A673 (cell line): Measurements from ENCODE around the gene FLT4. TPM values are rescaled to one million over a fixed set of nuclear protein-coding genes. Genes with fewer than 3 reads are reported as not detected.

Experiments used
- BruUV-seq: library from RNA; stranded (reverse); fragments of 400-500 nt; replicated peaks from 2 replicates; lab custom pipeline; 2021; lab: Mats Ljungman, UMichigan
- CTCF ChIA-PET: fragments of 300-600 bp; sonication (Branson Sonifier 250); formaldehyde crosslinking; loops from one replicate; lab custom pipeline; 2022; ENCODE audit warnings: antibody characterized with exemption; lab: Charles Lee
- POLR2A ChIA-PET: fragments of 300-600 bp; sonication (Branson Sonifier 250); formaldehyde crosslinking; loops from one replicate; lab custom pipeline; 2022; ENCODE audit warnings: antibody characterized with exemption; ENCODE audit not compliant: low non-redundant PET; lab: Charles Lee
- DNase-seq: peaks from one replicate; pipeline ENCODE4 v3.0.0-alpha.2; 2015; ENCODE audit warnings: low spot score
- H3K27ac ChIP-seq: fragments of 200-600 bp; sonication (generic); 2 replicates; pipeline ENCODE4 v1.5.1; 2016; ENCODE audit warnings: mixed run types, low read depth, mild to moderate bottlenecking, mixed read lengths, antibody characterized with exemption, low read length; ENCODE audit not compliant: poor library complexity, severe bottlenecking
- H3K27me3 ChIP-seq: fragments of 200-600 bp; sonication (generic); replicated peaks from 2 replicates; pipeline ENCODE4 v1.6.1; 2017; ENCODE audit warnings: mixed run types, low read depth, mild to moderate bottlenecking, mixed read lengths, antibody characterized with exemption, low read length; ENCODE audit not compliant: insufficient read depth, poor library complexity
- H3K36me3 ChIP-seq: fragments of 200-600 bp; sonication (generic); 2 replicates; pipeline ENCODE4 v1.6.1; 2016; ENCODE audit warnings: mixed run types, mild to moderate bottlenecking, mixed read lengths, antibody characterized with exemption, low read length; ENCODE audit not compliant: insufficient read depth, poor library complexity, severe bottlenecking
- H3K4me1 ChIP-seq: fragments of 200-600 bp; sonication (generic); 2 replicates; pipeline ENCODE4 v1.6.1; 2017; ENCODE audit warnings: mixed run types, mild to moderate bottlenecking, mixed read lengths, antibody characterized with exemption, low read length; ENCODE audit not compliant: insufficient read depth, poor library complexity, severe bottlenecking
- H3K4me3 ChIP-seq: fragments of 200-600 bp; sonication (generic); 2 replicates; pipeline ENCODE4 v1.5.1; 2016; ENCODE audit warnings: low read depth, mixed run types, mild to moderate bottlenecking, mixed read lengths, low read length; ENCODE audit not compliant: poor library complexity, severe bottlenecking
- H3K9me3 ChIP-seq: fragments of 200-600 bp; sonication (generic); 2 replicates; pipeline ENCODE4 v1.6.1; 2016; ENCODE audit warnings: mixed run types, low read depth, mild to moderate bottlenecking, mixed read lengths, antibody characterized with exemption, low read length; ENCODE audit not compliant: poor library complexity, severe bottlenecking
- CTCF ChIP-seq: fragments of 300-800, 200-600 bp; sonication (generic); conservative IDR thresholded peaks from 2 replicates; pipeline ENCODE4 v1.5.1; 2017; ENCODE audit warnings: low read depth, mild to moderate bottlenecking, antibody characterized with exemption, low read length, moderate library complexity, mixed read lengths
- EZH2 ChIP-seq: fragments of 200-600 bp; sonication (generic); IDR thresholded peaks from 2 replicates; pipeline ENCODE4 v1.6.1; 2017; ENCODE audit warnings: borderline replicate concordance, low read depth, mild to moderate bottlenecking, mixed read lengths, antibody characterized with exemption, low read length; ENCODE audit not compliant: poor library complexity, severe bottlenecking
- intact Hi-C: fragments of 100-400 bp; cut with micrococcal nuclease; formaldehyde crosslinking; loops from one replicate; pipeline ENCODE4 v1.10.0; 2022; ENCODE audit not compliant: unreplicated experiment
- total RNA-seq: library from RNA; stranded (reverse); gene quantifications from 2 replicates; pipeline ENCODE4 v1.2.3, GENCODE V29; 2021

Gene FLT4
- total RNA-seq, 1 experiment from 2014 or later, result 8.6 TPM

DNA sequence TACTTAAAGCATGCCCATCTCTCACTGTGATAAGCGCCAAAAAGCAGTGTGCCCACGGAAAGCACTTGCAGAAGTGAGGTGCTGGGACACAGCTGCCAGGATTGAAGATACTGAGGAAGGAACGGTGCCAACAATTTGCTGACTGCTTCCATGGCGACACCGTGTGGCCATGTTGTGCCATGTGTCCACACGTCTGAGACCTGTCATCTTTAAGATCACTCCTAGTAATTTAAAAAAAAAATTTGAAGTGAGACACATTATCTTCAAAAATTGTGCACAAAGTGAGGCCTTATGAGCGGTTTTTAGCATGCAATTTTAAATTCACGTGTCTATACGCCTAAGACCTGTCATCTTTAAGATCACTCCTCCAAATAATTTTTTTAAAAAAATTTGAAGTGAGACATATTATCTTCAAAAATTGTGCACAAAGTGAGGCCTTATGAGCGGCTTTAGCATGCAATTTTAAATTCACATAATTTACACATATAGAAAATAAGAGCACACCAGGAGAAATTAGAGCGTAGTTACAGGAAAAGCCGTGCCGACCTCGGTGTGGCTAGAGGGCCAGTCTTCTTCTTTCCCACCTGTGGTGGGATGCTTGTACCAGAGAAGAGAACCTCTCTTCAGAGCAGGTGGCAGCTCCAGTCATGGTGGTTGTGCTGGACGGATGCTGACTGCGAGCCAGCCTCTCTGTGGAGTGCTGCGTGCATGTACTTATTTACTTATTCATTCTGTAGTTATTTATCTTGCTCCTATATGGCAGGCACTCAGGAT is 21.4 kb upstream of the FLT4 start:
- no peaks in the 10 kb centered on the region for H3K9me3 ChIP-seq
- peak; percentile 49 for DNase-seq
- ChIA-PET CTCF (no interaction called here), POLR2A (no interaction called here)
- no TSS peak for BruUV-seq
- no peaks in the 10 kb centered on the region for H3K36me3 ChIP-seq
- intact Hi-C loops, result no loop called here
- H3K4me3 ChIP-seq, result no peak overlapping the region
- peaks cover 15% of the 10 kb centered on the region for H3K27me3 ChIP-seq
- H3K27ac ChIP-seq, result no peak overlapping the region
- TF ChIP-seq CTCF (peak; percentile 76), EZH2 (no peak)
- H3K4me1 ChIP-seq, result no peaks in the 10 kb centered on the region

GRCh38 chr5:180670157-180670556 is 20.8 kb upstream of the FLT4 start:
- peaks cover 15% of the 10 kb centered on the region for H3K27me3 ChIP-seq
- no peak overlapping the region for H3K27ac ChIP-seq
- no peak overlapping the region for H3K4me3 ChIP-seq
- CTCF ChIA-PET, result no interaction called here
- BruUV-seq, result no TSS peak
- POLR2A ChIA-PET, result no interaction called here
- no peaks in the 10 kb centered on the region for H3K4me1 ChIP-seq
- DNase-seq, result no peak
- intact Hi-C loops, result no loop called here
- no peaks in the 10 kb centered on the region for H3K36me3 ChIP-seq
- no peaks in the 10 kb centered on the region for H3K9me3 ChIP-seq
- no peak for TF ChIP-seq CTCF
- TF ChIP-seq EZH2, result no peak

- POLR2A ChIA-PET, result no interaction called here
- Histone ChIP-seq H3K9me3 (no peaks in the 10 kb centered on the region), H3K27ac (no peak overlapping the region), H3K4me1 (no peaks in the 10 kb centered on the region), H3K27me3 (peaks cover 15% of the 10 kb centered on the region), H3K36me3 (no peaks in the 10 kb centered on the region), H3K4me3 (no peak overlapping the region)
- no TSS peak for BruUV-seq
- no peak for DNase-seq
- CTCF ChIA-PET, result no interaction called here
- TF ChIP-seq CTCF (no peak), EZH2 (no peak)
- intact Hi-C loops, result no loop called here
Observed at GRCh38 chr5:180669661-180670060, 20.3 kb upstream of the FLT4 start.
